Spleen (tissue), 11 donors: ENCODE measurements around the gene TMEM14B. TPM values are rescaled to one million over a fixed set of nuclear protein-coding genes. Genes with fewer than 3 reads are reported as not detected.

ENCODE experiments used
- DNase-seq: peaks from one replicate; pipeline ENCODE4 v3.0.0-alpha.2; 2020
- H3K27ac ChIP-seq, 8 donors: fragments of 200-600 bp; sonication (generic) in 7 of 8; 1 replicate in 4 of 8; 2 replicates in 4 of 8; pipeline versions ENCODE4 v1.5.0 to v1.8.0; 2016 to 2021; ENCODE audit warnings: inconsistent platforms in 4 of 8, mild to moderate bottlenecking in 4 of 8, moderate library complexity in 1 of 8
- H3K27me3 ChIP-seq, 7 donors: fragments of 200-600 bp; sonication (generic) in 6 of 7; replicated peaks in 1 of 7; 1 replicate in 4 of 7; 2 replicates in 3 of 7; pipeline versions ENCODE4 v1.5.0 to v1.8.0; 2016 to 2021; ENCODE audit warnings: inconsistent platforms in 3 of 7, mild to moderate bottlenecking in 1 of 7
- H3K36me3 ChIP-seq, 6 donors: fragments of 200-600 bp; sonication (generic) in 5 of 6; 1 replicate in 4 of 6; 2 replicates in 2 of 6; pipeline versions ENCODE4 v1.5.0 to v1.8.0; 2016 to 2021; ENCODE audit warnings: inconsistent platforms in 2 of 6
- H3K4me1 ChIP-seq, 6 donors: fragments of 200-600 bp; sonication (generic) in 5 of 6; 1 replicate in 3 of 6; 2 replicates in 3 of 6; pipeline versions ENCODE4 v1.5.0 to v1.8.0; 2016 to 2021; ENCODE audit warnings: inconsistent platforms in 3 of 6
- H3K4me3 ChIP-seq, 8 donors: fragments of 200-600 bp; sonication (generic) in 7 of 8; 1 replicate in 4 of 8; 2 replicates in 4 of 8; pipeline versions ENCODE4 v1.5.0 to v1.8.0; 2016 to 2021; ENCODE audit warnings: inconsistent platforms in 4 of 8, mild to moderate bottlenecking in 4 of 8, moderate library complexity in 2 of 8
- H3K9me3 ChIP-seq, 8 donors: fragments of 200-600 bp; sonication (generic) in 7 of 8; 1 replicate in 4 of 8; 2 replicates in 4 of 8; pipeline versions ENCODE4 v1.5.0 to v1.8.0; 2016 to 2021; ENCODE audit warnings: inconsistent platforms in 4 of 8
- POLR2A ChIP-seq, 3 donors: fragments of 450-650 bp; IDR thresholded peaks; one replicate each; pipeline ENCODE4 v1.5.1; 2017; ENCODE audit warnings: antibody characterized with exemption in 3 of 3, mild to moderate bottlenecking in 1 of 3
- POLR2AphosphoS5 ChIP-seq, 3 donors: sonication (generic); formaldehyde crosslinking; IDR thresholded peaks; one replicate each; pipeline ENCODE4 v1.5.1; 2017; ENCODE audit warnings: antibody characterized with exemption in 3 of 3
- WGBS, 5 donors: extraction: QIAGEN DNeasy Blood & Tissue Kit in 3 of 5; methylation state at CpG; one replicate each; pipeline versions ENCODE4 v1.1.5 to v1.1.7; 2013 to 2018; 5-methylcytosine and 5-hydroxymethylcytosine counted together
- intact Hi-C: fragments of 100-400 bp; cut with DNase I; formaldehyde crosslinking; loops from one replicate; pipeline ENCODE4 v1.15.0; 2023; ENCODE audit warnings: low total_unique reads
- polyA plus RNA-seq, 3 donors: library from polyadenylated mRNA; stranded (reverse); fragments of 200-250 nt; gene quantifications; one replicate each; pipeline ENCODE4 v1.2.1, GENCODE V29; 2013
- total RNA-seq, 7 donors: library from RNA; depleted of rRNA in 3 of 7; stranded (reverse); fragments of >200 nt in 3 of 7; fragmentation: NEBNext Ultra II Directional in 4 of 7; extraction: Animal tissue kit (Norgen Biotek cat#: 25700) in 4 of 7; gene quantifications; one replicate each; pipeline versions ENCODE4 v1.1.0 to v1.2.1, GENCODE V29; 2016 to 2021
- TF ChIP-seq, protein P1 (sequence below), 11 experiments: fragments of 200-600 bp in 7 of 11; fragments of 450-650 bp in 4 of 11; sonication (generic) in 4 of 11; IDR thresholded peaks in 8 of 11; conservative IDR thresholded peaks in 3 of 11; 1 replicate in 7 of 11; 2 replicates in 4 of 11; pipeline versions ENCODE4 v1.4.0 to v1.8.0; 2016 to 2021; ENCODE audit warnings: antibody characterized with exemption in 11 of 11, inconsistent platforms in 4 of 11, mild to moderate bottlenecking in 1 of 11
- donor health status: healthy with polysubstance abuse.
- donor health status: DM: no; HTN: no; CAD: no; lungs with moderate emphysema.
- donor health status: DM: no; HTN: no; CAD: no.
- donor health status: Bipolar disorder and iron deficiency.
- donor health status: healthy.
- donor health status: DM: no; HTN: no; CAD: no.
- donor health status: DM: yes; HTN: yes; CAD: no.

The TMEM14B gene
- total and polyA plus RNA-seq, 10 donors = 49.7 to 83.5 (median 59.5) TPM

DNA sequence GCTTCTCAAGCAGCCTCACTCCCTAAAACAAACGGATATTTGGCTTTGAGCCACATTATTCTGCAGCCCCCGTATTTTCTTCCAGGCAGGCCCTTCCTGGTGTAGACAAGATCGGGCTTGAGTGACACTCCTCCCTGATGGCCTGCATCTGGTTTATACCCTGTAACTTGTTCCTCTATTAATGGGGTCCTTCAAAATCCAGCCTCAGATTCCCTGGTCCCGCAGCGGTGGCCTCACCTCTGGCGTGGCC lies 25.1 kb upstream of the TMEM14B start:
- intact Hi-C loops = no loop called here
- Histone ChIP-seq H3K4me3 (peak overlapping the region; percentile 46 to 77 (median 62)), H3K27me3 (no peaks in the 10 kb centered on the region), H3K36me3 (peaks cover 0 to 22% (median 2%) of the 10 kb centered on the region in 6 donors), H3K9me3 (peaks cover 0 to 25% (median 14%) of the 10 kb centered on the region in 8 donors), H3K27ac (peak overlapping the region; percentile 53 to 89 (median 86)), H3K4me1 (peaks cover 11 to 71% (median 39%) of the 10 kb centered on the region in 6 donors)
- DNase-seq = no peak
- TF ChIP-seq POLR2A (IDR thresholded peaks at IDR 0.05) (no peak), POLR2AphosphoS5 (IDR thresholded peaks at IDR 0.05) (no peak)
- TF ChIP-seq, protein P1, sequence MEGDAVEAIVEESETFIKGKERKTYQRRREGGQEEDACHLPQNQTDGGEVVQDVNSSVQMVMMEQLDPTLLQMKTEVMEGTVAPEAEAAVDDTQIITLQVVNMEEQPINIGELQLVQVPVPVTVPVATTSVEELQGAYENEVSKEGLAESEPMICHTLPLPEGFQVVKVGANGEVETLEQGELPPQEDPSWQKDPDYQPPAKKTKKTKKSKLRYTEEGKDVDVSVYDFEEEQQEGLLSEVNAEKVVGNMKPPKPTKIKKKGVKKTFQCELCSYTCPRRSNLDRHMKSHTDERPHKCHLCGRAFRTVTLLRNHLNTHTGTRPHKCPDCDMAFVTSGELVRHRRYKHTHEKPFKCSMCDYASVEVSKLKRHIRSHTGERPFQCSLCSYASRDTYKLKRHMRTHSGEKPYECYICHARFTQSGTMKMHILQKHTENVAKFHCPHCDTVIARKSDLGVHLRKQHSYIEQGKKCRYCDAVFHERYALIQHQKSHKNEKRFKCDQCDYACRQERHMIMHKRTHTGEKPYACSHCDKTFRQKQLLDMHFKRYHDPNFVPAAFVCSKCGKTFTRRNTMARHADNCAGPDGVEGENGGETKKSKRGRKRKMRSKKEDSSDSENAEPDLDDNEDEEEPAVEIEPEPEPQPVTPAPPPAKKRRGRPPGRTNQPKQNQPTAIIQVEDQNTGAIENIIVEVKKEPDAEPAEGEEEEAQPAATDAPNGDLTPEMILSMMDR (IDR thresholded peaks at IDR 0.05 in 8 of 11, conservative IDR thresholded peaks at IDR 0.05 in 3 of 11) = no peak
- 2 to 5% (median 4%) methylated on average over 6 of the region's 6 CpGs for WGBS, 5 donors

DNA sequence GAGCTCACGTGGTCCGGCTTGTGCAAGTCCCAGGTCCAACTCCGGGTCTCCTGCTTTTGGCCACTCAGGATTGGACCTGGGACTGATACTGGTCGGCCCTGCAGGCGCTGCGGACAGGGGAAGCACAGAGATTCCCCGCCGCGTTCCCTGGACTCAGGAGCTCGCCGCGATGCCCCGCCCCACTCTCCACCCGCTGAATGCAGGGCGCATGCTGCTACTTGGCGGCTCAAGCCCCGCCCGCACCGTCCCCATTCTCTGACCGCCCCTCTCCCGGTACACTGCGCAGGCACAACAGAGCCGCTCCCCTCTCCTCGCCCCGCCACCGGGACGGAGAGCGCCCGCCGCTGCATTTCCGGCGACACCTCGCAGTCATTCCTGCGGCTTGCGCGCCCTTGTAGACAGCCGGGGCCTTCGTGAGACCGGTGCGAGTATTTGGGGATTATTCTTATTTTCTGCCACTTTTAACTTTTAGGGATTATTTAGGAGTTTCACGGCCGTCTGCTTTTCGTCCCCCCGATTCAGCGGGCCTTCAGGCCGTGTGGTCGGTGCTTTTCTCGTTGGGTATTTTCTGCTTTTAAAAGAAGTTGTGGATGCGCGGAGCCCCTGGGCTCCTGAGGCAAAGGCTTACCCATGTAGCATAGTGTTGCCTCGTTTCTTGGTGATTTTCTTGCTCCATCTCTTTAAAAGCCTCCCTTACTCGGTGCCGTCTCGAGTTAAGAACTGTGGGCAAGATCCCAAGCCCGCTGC lies 24.6 kb upstream of the TMEM14B start, which contains the start of gene TMEM14C:
TMEM14C (plus strand) TSS at position 251 of the 747 bp plus-strand sequence. CDS start 1,544 bp downstream, outside the sequence.
- H3K9me3 ChIP-seq = peaks cover 0 to 22% (median 14%) of the 10 kb centered on the region in 8 donors
- DNase-seq = peak; percentile 99
- peak within 1 kb of the TSS; percentile 53 to 89 (median 86) for H3K27ac ChIP-seq
- peaks cover 0 to 24% (median 2%) of the 10 kb centered on the region in 6 donors for H3K36me3 ChIP-seq
- 1% methylated on average over 41 to 55 of the region's 55 CpGs for WGBS, 5 donors
- H3K4me3 ChIP-seq = peak within 1 kb of the TSS; percentile 46 to 77 (median 62)
- H3K27me3 ChIP-seq = no peaks in the 10 kb centered on the region
- TF ChIP-seq, protein P1 (IDR thresholded peaks at IDR 0.05 in 8 of 11, conservative IDR thresholded peaks at IDR 0.05 in 3 of 11) = peak in 2 of 11 experiments; percentile 11 to 24
- TF ChIP-seq POLR2A (IDR thresholded peaks at IDR 0.05) = peak in 2 of 3 donors; percentile 25 to 84
- TF ChIP-seq POLR2AphosphoS5 (IDR thresholded peaks at IDR 0.05) = peak; percentile 93 to 99 (median 96)
- H3K4me1 ChIP-seq = peaks cover 11 to 71% (median 39%) of the 10 kb centered on the region in 6 donors
- intact Hi-C loops = no loop called here

- peaks cover 0 to 17% (median 11%) of the 10 kb centered on the region in 8 donors for H3K9me3 ChIP-seq
- 34 to 50% (median 50%) methylated on average over 7 of the region's 7 CpGs for WGBS, 5 donors
- H3K36me3 ChIP-seq = peaks cover 0 to 29% (median 2%) of the 10 kb centered on the region in 6 donors
- peak overlapping the region; percentile 46 to 77 (median 62) for H3K4me3 ChIP-seq
- H3K27ac ChIP-seq = peak overlapping the region; percentile 53 to 89 (median 86)
- no peak for DNase-seq
- TF ChIP-seq, protein P1 (IDR thresholded peaks at IDR 0.05 in 8 of 11, conservative IDR thresholded peaks at IDR 0.05 in 3 of 11) = no peak
- no peak for TF ChIP-seq POLR2AphosphoS5 (IDR thresholded peaks at IDR 0.05)
- no peak for TF ChIP-seq POLR2A (IDR thresholded peaks at IDR 0.05)
- H3K27me3 ChIP-seq = no peaks in the 10 kb centered on the region
- intact Hi-C loops = no loop called here
- peaks cover 11 to 71% (median 39%) of the 10 kb centered on the region in 6 donors for H3K4me1 ChIP-seq
Measured at GRCh38 chr6:10723567-10723881, 24.1 kb upstream of the TMEM14B start.

- peaks cover 11 to 63% (median 37%) of the 10 kb centered on the region in 6 donors for H3K4me1 ChIP-seq
- intact Hi-C loops = no loop called here
- TF ChIP-seq POLR2A (IDR thresholded peaks at IDR 0.05) = no peak
- H3K27ac ChIP-seq = no peak overlapping the region
- DNase-seq = no peak
- H3K27me3 ChIP-seq = no peaks in the 10 kb centered on the region
- H3K36me3 ChIP-seq = peaks cover 0 to 44% (median 6%) of the 10 kb centered on the region in 6 donors
- H3K9me3 ChIP-seq = peaks cover 0 to 2% (median 0%) of the 10 kb centered on the region in 8 donors
- WGBS, 5 donors = 82 to 91% (median 88%) methylated on average over 6 of the region's 6 CpGs
- no peak overlapping the region for H3K4me3 ChIP-seq
Measured at GRCh38 chr6:10725044-10725443, 22.6 kb upstream of the TMEM14B start.
